OCI-LY1 (cell line): ENCODE data around the gene ARFGEF2.

Source experiments
- CTCF ChIP-seq: fragments of 200-600 bp; sonication (generic), shearing (Covaris generic); IDR thresholded peaks from 2 replicates; pipeline ENCODE4 v1.5.1; 2017; ENCODE audit warnings: mild to moderate bottlenecking, antibody characterized with exemption, low read length, moderate library complexity, mixed read lengths
- EZH2 ChIP-seq: fragments of 200-600 bp; sonication (generic), shearing (Covaris generic); IDR thresholded peaks from 2 replicates; pipeline ENCODE4 v1.8.0; 2017; ENCODE audit warnings: borderline replicate concordance, mixed run types, mild to moderate bottlenecking, antibody characterized with exemption, low read length, moderate library complexity, mixed read lengths

GRCh38 chr20:48995589-48995988, 74.1 kb downstream of the ARFGEF2 start:
- TF ChIP-seq EZH2 (no peak), CTCF (no peak)
